Cardiac septum (tissue), 1 donor: ENCODE measurements around the gene TMEM63A. TPM values are rescaled to one million over a fixed set of nuclear protein-coding genes. Genes with fewer than 3 reads are reported as not detected.

Experiments used
- DNase-seq: peaks from one replicate; pipeline ENCODE4 v3.0.0-alpha.2; 2020; ENCODE audit warnings: low spot score
- intact Hi-C: fragments of 100-400 bp; cut with DNase I; formaldehyde crosslinking; loops from one replicate; pipeline ENCODE4 v1.14.0; 2022
- total RNA-seq: library from RNA; stranded (reverse); fragmentation: NEBNext Ultra II Directional; extraction: Animal tissue kit (Norgen Biotek cat#: 25700); gene quantifications from one replicate; pipeline ENCODE4 v1.2.1, GENCODE V29; 2021
- donor health status: DM: no; HTN: no; CAD: no.

The TMEM63A gene
- total RNA-seq, 1 donor from 2014 or later, result 21.4 TPM

DNA sequence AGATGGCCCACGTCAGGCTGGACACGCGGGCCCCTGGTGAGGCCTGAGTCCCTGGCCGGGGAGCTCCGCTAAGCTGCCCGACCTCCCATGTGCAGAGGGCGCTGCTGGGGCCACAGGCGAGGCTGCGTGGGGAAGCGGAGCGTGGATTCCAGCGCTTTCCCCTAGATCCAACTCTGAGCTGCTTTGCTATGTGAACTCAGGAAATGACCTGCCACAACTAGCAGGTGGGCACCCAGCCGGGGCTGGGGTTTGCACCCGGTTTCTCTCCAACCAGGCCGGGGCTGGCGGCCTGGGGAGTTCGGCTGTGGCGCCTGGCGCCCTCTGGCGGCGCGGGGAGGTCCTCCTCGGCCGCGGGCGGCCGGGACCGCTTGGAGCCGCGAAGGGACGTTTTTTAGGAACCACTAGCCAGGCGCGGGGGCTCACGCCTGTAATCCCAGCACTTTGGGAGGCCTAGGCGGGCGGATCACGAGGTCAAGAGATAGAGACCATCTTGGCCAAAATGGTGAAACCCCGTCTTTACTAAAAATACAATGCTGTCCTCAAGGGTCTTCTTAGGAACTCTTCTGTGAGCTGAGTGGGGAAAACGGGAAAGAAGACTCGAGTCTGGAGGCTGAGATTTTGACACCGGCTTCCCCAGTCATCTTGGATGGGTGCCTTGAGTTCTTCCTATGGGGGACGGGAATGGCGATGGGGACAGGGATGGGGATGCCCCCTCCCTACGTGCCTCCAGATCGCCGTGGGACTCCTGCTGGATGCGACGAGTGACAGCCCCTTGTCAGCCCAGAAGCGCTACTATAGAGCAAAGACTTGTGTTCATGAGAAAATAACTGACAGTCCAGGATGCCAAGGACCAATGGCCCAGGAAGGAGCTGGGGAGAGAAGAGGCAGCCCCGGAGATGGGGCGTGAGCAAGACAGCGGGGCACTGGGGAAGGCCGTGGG, 29.3 kb upstream of the TMEM63A start:
- intact Hi-C loops, result loop anchor here (1.0 to 5.0 kb wide), 3 partner anchors 61 to 436 kb away; partner anchors contain the start of gene SRP9
- DNase-seq, result peak; percentile 81

GRCh38 chr1:225909477-225909876, 27.3 kb upstream of the TMEM63A start:
- intact Hi-C loops, result no loop called here
- no peak for DNase-seq

- intact Hi-C loops, result no loop called here
- DNase-seq, result no peak
Measured at GRCh38 chr1:225908773-225909172, 26.6 kb upstream of the TMEM63A start.

GRCh38 chr1:225908013-225908640, 25.9 kb upstream of the TMEM63A start:
- DNase-seq, result no peak
- intact Hi-C loops, result no loop called here

DNA sequence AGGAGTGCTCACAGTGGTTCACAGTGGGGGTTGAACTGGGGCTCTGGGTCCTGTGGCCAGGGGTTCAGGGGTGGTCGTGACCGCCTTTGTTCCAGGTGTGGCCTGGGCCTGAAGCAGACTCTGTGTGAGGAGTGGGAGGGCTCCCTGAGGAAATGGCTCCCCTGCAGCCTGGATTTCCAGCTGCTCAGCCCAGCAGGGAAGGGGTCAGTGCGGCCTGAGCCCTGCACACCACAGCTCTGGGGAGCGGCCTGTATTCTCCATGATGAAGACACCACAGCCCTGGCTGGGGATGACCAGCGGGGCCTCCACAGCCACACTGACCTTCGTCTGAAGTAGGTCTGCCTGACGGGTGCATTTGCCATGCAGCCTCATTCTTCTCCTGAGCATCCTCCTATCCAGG, 25.2 kb upstream of the TMEM63A start:
- DNase-seq, result no peak
- intact Hi-C loops, result no loop called here

- DNase-seq, result no peak
Measured at GRCh38 chr1:225906467-225906866, 24.3 kb upstream of the TMEM63A start.

GRCh38 chr1:225903623-225904022, 21.4 kb upstream of the TMEM63A start:
- intact Hi-C loops, result no loop called here
- no peak for DNase-seq

More at GRCh38 chr1:225906467-225906866, 24.3 kb upstream of the TMEM63A start:
- intact Hi-C loops, result no loop called here

DNA sequence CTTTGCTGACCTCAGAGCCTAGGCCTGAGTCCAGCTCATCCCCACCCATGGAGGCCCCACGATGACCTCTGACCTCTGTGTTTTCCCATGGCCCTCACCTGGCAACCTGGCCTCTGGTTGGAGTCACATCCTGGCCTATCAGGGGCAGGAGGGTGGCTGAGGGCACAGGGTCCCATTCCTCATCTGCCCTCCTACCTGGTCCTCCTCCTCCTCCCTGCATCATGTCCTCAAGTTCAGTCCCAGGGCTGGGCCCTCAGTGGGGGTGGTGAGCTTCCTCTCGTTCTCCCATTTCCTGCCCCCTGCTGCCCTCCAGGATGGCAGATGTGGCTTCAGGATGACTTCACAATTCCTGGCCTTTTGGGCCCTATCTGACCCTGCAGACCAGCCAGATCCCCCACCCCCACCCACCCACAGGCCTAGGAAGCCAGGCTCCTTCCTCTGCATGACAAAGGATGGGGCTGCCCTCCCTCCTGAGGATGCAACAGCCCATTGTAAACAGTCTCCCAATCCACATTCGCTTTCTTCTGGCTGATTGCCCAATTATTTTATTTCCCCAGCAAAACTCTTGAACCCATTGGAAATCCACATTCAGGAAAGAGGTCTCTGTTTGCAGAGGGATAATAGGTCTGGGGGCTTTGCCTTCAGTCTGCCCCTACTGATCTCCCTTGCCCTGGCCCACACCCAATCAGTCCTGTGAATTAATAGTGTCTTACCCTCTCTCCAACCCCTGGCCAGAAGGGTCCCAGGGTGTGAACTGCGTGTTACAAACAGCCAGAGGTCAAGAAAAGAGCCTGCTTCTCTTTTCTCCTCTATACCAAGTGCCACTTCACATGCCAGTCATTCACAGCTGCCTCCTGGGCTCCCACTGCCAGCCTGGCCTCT, 17.1 kb upstream of the TMEM63A start:
- no peak for DNase-seq
- intact Hi-C loops, result no loop called here

DNA sequence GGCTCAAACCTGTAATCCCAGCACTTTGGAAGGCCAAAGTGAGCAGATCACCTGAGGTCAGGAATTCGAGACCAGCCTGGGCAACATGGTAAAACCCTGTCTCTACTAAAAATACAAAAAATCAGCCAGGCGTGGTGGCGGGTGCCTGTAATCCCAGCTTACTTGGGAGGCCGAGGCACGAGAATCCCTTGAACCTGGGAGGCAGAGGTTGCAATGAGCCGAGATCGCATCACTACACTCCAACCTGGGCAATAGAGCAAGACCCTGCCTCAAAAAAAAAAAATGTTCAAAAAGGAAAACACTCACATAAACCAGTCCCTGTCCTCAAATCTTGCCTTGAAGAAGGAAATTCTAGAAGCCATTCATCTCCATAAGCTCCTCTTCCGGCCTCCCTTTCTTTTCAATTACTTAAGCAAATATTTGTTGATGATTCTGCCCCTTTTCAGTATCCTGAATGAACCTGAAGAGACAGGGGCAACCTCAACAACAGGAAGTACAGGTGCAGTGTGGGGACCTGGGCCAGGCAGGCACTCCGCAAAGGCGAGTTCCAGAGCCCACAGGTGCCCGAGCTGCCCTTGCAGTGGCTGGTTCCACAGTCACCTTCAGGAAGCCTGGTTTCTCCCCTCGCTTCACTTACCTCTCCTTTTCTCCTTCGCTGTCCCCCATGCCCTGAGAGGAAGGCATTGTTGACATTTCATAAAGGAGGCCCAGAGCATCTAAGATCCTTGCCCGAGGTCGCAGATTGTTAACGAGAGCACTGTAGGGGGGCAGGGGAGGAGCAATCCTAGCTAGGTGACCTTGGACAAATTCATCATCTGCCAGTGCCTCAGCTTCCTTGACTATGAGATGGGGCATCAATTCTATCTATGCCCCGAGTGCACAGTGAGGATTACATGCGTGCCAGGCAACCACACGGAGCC, 15.7 kb upstream of the TMEM63A start:
- no peak for DNase-seq
- intact Hi-C loops, result no loop called here

DNA sequence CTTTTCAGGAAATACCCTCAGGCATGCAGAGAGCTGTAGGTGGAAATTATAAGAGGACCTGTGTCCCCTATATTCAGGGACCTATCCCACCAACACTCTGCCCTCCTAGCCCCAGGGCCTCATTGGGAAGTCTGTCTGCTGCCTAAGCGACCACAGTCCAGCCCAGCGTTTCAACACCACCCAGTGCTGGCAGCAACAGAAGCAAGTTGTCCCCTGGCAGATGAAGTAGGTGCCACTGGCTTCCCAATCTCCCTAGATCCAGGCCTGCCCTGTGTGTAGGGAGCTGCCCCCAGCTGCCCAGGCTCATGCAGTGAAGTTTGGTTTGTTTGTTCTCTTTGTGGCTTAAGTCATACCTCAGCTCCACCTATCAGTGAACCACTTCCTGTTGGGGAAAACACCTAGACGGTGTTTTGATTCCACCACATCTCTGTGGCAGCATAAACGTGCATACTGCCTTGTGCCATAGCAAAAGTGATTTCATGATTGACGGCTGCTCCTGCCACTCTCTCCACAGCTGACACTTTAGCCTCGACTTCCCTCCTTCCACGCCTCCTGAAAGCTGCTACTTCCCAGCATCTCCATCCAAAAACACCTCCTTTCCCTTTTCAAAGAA, 14.9 kb upstream of the TMEM63A start:
- DNase-seq, result no peak
- intact Hi-C loops, result no loop called here

- DNase-seq, result no peak
- intact Hi-C loops, result no loop called here
Measured at GRCh38 chr1:225896494-225896893, 14.3 kb upstream of the TMEM63A start.

DNA sequence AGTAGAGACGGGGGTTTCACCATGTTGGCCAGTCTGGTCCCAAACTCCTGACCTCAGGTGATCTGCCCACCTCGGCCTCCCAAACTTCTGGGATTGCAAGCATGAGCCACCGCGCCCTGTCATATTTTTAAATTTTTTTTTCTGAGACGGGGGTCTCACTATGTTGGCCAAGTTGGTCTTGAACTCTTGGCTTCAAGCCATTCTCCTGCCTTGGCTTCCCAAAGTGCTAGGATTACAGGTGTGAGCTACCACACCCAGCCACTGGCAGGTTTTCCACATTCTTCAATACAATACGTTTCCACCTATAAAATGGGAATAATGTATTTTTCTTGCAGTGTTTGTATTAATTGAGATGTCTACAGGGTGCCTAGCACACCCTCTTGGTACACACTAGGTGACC, 10.1 kb upstream of the TMEM63A start:
- no peak for DNase-seq
- intact Hi-C loops, result no loop called here

DNA sequence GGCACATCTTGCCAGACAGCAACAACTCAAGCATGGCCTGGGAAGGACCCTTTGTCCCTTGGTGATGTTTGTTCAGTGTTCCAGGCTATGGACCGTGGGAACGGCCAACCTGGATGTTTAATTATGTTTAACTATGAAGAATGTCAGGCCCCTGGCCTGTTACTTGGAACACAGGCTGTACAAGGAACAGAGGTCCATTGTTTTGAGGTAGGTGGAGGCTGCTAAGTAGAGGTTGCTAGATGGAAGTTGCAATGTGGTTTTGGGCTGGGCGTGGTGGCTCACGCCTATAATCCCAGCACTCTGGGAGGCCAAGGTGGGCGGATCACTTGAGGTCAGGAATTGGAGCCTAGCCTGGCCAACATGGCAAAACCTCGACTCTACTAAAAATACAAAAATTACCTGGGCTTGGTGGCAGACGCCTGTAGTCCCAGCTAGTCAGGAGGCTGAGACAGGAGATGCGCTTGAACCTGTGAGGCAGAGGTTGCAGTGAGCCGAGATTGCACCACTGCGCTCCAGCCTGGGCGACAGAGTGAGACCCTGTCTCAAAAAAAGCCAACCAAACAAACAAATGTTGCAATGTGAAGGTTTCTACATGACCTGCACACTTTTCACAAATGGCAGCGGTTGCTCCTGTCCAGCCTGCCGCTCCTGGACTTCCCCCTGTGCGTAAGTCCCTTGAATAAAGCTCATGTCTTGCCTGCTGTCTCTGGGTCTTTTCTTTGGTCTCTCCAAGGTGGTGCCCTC, 9.2 kb upstream of the TMEM63A start:
- DNase-seq, result no peak
- intact Hi-C loops, result no loop called here

- no peak for DNase-seq
- intact Hi-C loops, result no loop called here
Measured at GRCh38 chr1:225890346-225891228, 8.4 kb upstream of the TMEM63A start.

DNA sequence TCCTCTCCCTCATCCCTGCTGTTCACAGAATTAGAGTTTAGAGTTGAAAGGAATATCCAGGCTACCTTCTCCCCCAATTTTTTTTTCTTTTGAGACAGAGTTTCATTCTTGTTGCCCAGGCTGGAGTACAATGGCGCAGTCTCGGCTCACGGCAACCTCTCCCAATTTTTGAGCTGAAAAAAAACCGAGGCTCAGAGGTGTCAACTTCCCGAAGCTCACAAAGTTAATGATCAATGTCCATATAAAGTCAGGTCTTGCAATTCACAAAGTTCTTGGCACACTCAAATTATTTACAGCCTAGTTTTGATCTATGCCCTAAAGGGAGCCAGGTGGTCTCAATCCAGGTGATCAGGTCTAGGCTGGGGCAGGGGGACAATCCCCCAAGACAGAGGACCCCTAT, 7.6 kb upstream of the TMEM63A start:
- intact Hi-C loops, result no loop called here
- DNase-seq, result no peak

GRCh38 chr1:225888898-225889601, 6.9 kb upstream of the TMEM63A start, which contains the start of gene LEFTY1:
TSS of gene LEFTY1 (minus strand) at chr1:225889146. CDS start at chr1:225889066, 80 bp downstream.
- no peak for DNase-seq
- intact Hi-C loops, result no loop called here
